GM21381 (cell line): Measurements from ENCODE around the gene BCL6.

ENCODE experiments used
- ATAC-seq: cut with Tn5 transposase; IDR thresholded peaks from one replicate; pipeline ENCODE4 v1.9.1; 2021; ENCODE audit warnings: mild to moderate bottlenecking, moderate library complexity; ENCODE audit not compliant: unreplicated experiment

BCL6 gene

GRCh38 chr3:187745201-187746058 lies at the start of gene BCL6:
TSS of gene BCL6 (minus strand) at chr3:187745468. CDS start at chr3:187733693, 11,775 bp downstream.
- ATAC-seq, result peak; percentile 72

GRCh38 chr3:187794731-187795130 lies 49.5 kb upstream of the BCL6 start:
- ATAC-seq, result no peak

- ATAC-seq, result no peak
Observed at GRCh38 chr3:187793618-187794017, 48.4 kb upstream of the BCL6 start.

GRCh38 chr3:187792521-187792920 lies 47.3 kb upstream of the BCL6 start:
- ATAC-seq, result no peak

- no peak for ATAC-seq
Observed at GRCh38 chr3:187789872-187790271, 44.6 kb upstream of the BCL6 start.

DNA sequence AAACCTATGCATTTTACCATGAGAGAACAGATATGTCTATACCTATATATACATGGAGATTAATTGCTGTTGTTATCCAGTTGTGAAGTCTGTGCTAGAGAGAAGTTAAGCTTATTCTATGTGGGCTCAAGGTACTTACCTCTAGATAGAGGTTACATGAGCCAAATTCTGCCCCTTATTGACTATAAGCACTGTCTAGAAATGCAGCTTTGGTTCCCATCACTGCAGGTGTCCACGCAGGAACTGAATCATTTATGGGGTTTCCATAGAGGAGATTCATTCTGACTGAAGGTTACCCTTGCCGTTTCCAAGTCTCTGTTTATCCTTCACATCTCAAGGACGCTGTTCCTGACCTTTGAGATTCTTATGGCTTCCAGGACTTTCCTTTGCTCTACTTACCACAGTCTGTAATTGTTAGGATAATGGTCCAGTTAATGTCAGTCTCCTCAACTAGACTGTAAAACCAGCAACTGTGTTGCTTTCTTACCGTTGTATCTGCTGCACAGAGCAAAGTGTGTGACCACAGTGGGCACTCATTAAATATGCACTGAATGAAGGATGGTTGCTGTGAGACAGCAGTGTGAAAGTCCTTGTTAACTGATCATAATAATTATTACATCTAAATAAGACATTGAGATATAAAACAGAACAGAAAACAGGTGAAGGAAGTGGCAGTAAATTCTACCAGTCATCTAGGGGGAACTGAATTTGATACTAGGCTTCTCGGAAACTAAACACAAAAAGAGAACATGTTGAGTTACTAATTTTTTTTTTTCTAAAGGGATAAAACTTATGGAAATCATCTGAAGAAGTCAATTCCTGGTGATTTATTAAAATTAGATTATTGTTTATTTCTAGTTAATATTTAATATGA lies 44.0 kb upstream of the BCL6 start:
- ATAC-seq, result no peak

- ATAC-seq, result no peak
Observed at GRCh38 chr3:187783098-187783497, 37.8 kb upstream of the BCL6 start.

DNA sequence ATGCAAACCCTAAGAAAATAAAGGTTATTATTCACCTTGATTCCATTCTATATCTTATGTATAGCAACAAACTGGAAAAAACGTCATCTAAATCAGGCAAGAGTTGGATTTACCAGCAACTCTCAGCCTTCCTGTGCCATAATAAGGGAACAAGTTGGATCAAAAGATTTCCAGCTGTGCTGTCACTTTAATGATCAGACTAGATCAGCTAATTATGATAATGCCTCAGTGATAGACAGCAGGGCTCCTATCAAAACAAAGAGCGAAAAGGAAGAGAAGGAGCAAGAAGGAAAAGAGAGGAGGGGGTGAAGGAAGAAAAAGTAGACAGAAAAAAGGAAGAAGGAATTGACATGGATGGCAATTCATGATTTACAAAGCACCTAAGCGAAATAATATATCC lies 36.7 kb upstream of the BCL6 start:
- ATAC-seq, result no peak

- ATAC-seq, result no peak
Observed at GRCh38 chr3:187781001-187781400, 35.7 kb upstream of the BCL6 start.

DNA sequence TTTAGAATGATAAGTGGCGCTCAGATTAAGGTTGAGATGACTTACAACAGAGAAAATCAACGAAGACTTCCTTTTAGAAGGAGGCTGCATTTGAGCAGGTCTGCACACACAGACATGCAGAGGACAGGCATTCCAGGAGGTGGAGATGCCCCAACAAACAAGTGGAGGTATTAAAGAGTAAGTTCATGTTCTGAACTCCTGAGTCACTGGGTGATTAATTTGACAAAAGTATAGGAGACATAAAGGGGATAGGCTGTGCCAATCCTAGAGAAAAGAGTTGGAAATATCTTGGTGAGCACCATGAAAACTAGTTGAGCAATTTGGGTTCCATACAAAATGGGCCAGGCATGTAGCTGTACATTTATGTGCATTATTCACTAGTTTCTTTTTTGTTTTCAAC lies 33.5 kb upstream of the BCL6 start:
- no peak for ATAC-seq

- ATAC-seq, result peak; percentile 46
Observed at GRCh38 chr3:187777331-187777941, 32.2 kb upstream of the BCL6 start.

- no peak for ATAC-seq
Observed at GRCh38 chr3:187775549-187775948, 30.3 kb upstream of the BCL6 start.

- ATAC-seq, result no peak
Observed at GRCh38 chr3:187774185-187774789, 29.0 kb upstream of the BCL6 start.

- peak; percentile 70 for ATAC-seq
Observed at GRCh38 chr3:187773233-187774184, 28.2 kb upstream of the BCL6 start.

DNA sequence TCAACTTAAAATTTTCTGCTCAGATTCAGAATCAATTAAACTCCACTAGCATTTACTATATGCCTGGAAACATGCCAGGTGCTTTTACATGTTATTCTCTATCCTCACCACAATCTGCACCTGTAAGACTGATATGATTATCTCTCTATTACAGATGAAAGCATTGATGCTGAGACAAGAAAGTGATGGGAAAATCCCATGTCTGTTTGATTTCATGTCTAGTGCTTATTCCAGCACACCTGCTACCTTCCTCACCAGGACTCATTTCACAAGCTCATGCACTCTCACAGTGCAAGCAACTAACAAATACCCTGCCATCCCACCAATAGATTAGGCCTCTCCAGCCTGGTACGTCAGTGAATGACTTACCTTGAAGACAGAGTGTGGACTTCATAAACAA lies 25.0 kb upstream of the BCL6 start:
- peak; percentile 58 for ATAC-seq

- peak; percentile 11 for ATAC-seq
Observed at GRCh38 chr3:187769771-187770170, 24.5 kb upstream of the BCL6 start.

DNA sequence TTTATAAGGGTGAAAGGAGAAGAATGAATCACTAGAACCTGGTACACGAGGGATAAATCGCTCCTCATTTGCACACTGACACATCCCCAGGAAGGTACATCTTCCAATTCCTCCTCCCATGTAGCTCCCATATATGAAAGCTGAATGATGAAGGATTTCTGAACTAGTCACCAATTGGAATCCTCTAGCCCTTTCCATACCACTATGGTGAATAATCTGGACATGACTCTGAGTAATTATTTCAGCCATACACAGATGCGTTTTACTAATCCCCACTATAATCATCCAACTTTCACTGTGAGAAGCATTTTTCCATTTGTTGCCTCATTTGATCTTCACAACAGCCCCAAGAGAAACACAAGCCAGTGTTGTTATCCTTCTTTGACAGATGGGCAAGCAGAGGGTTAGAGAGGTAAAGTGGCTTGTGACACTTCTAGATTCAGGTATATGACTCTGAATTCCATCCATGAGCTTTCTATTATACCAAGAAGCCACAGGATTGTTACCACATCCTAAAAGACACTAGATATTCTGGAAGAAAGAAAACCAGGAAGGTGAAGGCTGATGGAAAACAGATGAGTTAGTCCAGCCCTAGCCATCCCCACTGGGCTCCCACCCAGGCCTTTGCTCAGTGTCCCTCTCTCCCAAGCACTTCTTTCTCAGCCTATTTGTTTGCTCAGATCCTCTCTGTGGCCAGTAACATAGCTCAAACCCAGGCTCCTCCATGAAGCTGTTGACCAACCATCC lies 22.2 kb upstream of the BCL6 start:
- ATAC-seq, result no peak

- ATAC-seq, result no peak
Observed at GRCh38 chr3:187765342-187765741, 20.1 kb upstream of the BCL6 start.
